ENCODE results near the gene ZFAND4.

Gene ZFAND4

GRCh38 chr10:45569471-45569870 is 103.1 kb downstream of the ZFAND4 start:
- no peak overlapping the region for H3K4me3 ChIP-seq (ENCODE audit: low read depth, low read length)
- TF ChIP-seq, protein P1, sequence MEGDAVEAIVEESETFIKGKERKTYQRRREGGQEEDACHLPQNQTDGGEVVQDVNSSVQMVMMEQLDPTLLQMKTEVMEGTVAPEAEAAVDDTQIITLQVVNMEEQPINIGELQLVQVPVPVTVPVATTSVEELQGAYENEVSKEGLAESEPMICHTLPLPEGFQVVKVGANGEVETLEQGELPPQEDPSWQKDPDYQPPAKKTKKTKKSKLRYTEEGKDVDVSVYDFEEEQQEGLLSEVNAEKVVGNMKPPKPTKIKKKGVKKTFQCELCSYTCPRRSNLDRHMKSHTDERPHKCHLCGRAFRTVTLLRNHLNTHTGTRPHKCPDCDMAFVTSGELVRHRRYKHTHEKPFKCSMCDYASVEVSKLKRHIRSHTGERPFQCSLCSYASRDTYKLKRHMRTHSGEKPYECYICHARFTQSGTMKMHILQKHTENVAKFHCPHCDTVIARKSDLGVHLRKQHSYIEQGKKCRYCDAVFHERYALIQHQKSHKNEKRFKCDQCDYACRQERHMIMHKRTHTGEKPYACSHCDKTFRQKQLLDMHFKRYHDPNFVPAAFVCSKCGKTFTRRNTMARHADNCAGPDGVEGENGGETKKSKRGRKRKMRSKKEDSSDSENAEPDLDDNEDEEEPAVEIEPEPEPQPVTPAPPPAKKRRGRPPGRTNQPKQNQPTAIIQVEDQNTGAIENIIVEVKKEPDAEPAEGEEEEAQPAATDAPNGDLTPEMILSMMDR (IDR thresholded peaks at IDR 0.05; ENCODE audit: insufficient read depth, low read depth, low read length, missing control alignments) = no peak
- DNase-seq (ENCODE audit: low read depth) = no peak

DNA sequence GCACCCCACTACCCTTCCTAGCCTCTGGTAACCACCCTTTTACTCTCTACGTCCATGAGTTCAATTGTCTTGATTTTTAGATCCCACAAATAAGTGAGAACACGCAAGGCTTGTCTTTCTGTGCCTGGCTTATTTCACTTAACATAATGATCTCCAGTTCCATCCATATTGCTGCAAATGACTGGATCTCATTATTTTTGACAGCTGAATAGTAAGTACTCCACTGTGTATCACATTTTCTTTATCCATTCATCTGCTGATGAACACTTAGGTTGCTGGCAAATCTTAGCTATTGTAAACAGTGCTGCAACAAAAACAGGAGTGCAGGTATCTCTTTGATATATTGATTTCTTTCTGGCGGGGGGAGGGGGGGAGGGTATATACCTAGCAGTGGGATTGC is 106.2 kb downstream of the ZFAND4 start:
- H3K4me3 ChIP-seq (ENCODE audit: low read depth, low read length) = no peak overlapping the region
- TF ChIP-seq, protein P1 (IDR thresholded peaks at IDR 0.05; ENCODE audit: insufficient read depth, low read depth, low read length, missing control alignments) = no peak

More for the DNA sequence above, 106.2 kb downstream of the ZFAND4 start:
- no peak for DNase-seq (ENCODE audit: low read depth)

Data from GM12865 (cell line).